Mesendoderm (in vitro differentiated cells): ENCODE measurements around the gene ERP44. TPM values are rescaled to one million over a fixed set of nuclear protein-coding genes. Genes with fewer than 3 reads are reported as not detected.
A peak's percentile ranks its signal among the peaks of the same experiment; 100 is the strongest.
"Not testable (repeated sequence)": the region's sequence is repeated elsewhere in the genome, so short reads cannot be mapped to it uniquely, and the experiment has no call there.

Experiments
- DNase-seq: peaks from one replicate; pipeline ENCODE4 v3.0.0; 2013
- H2AK5ac ChIP-seq: 2 replicates; pipeline ENCODE4 v1.6.1; 2013; ENCODE audit warnings: low read length, inconsistent platforms
- H2BK120ac ChIP-seq: 2 replicates; pipeline ENCODE4 v1.6.1; 2013; ENCODE audit warnings: low read depth, mild to moderate bottlenecking, low read length, moderate library complexity, mixed read lengths
- H2BK15ac ChIP-seq: replicated peaks from 2 replicates; pipeline ENCODE4 v1.6.1; 2013; ENCODE audit warnings: low read depth, mild to moderate bottlenecking, moderate library complexity
- H2BK5ac ChIP-seq: 2 replicates; pipeline ENCODE4 v1.6.1; 2013; ENCODE audit warnings: low read length, inconsistent platforms
- H3K18ac ChIP-seq: 2 replicates; pipeline ENCODE4 v1.6.1; 2013; ENCODE audit warnings: mild to moderate bottlenecking, low read length, mixed read lengths
- H3K23ac ChIP-seq: one replicate; pipeline ENCODE4 v1.6.1; 2013; ENCODE audit warnings: low read length
- H3K27ac ChIP-seq: 2 replicates; pipeline ENCODE4 v1.5.1; 2013; ENCODE audit warnings: low read depth, mild to moderate bottlenecking, inconsistent platforms, low read length, moderate library complexity
- H3K27me3 ChIP-seq: 2 replicates; pipeline ENCODE4 v1.6.1; 2013; ENCODE audit warnings: low read length, control low read depth, mild to moderate bottlenecking, inconsistent platforms; ENCODE audit not compliant: insufficient read depth, poor library complexity
- H3K36me3 ChIP-seq: 2 replicates; pipeline ENCODE4 v1.6.1; 2013; ENCODE audit warnings: low read length, inconsistent platforms; ENCODE audit not compliant: control insufficient read depth, insufficient read depth
- H3K4ac ChIP-seq: one replicate; pipeline ENCODE4 v1.6.1; 2013; ENCODE audit warnings: low read depth, mild to moderate bottlenecking, low read length, moderate library complexity
- H3K4me1 ChIP-seq: 2 replicates; pipeline ENCODE4 v1.6.1; 2013; ENCODE audit warnings: low read depth, low read length, inconsistent platforms; ENCODE audit not compliant: control insufficient read depth
- H3K4me2 ChIP-seq: 2 replicates; pipeline ENCODE4 v1.6.1; 2013; ENCODE audit warnings: low read length
- H3K4me3 ChIP-seq: 2 replicates; pipeline ENCODE4 v1.5.1; 2013; ENCODE audit warnings: mild to moderate bottlenecking, low read length
- H3K56ac ChIP-seq: one replicate; pipeline ENCODE4 v1.6.1; 2013; ENCODE audit warnings: low read length
- H3K79me1 ChIP-seq: 2 replicates; pipeline ENCODE4 v1.6.1; 2013; ENCODE audit warnings: low read length, inconsistent platforms
- H3K79me2 ChIP-seq: 2 replicates; pipeline ENCODE4 v1.6.1; 2013; ENCODE audit warnings: mild to moderate bottlenecking, low read length; ENCODE audit not compliant: control insufficient read depth, insufficient read depth
- H3K9ac ChIP-seq: 2 replicates; pipeline ENCODE4 v1.6.1; 2013; ENCODE audit warnings: low read length, inconsistent platforms
- H4K5ac ChIP-seq: one replicate; pipeline ENCODE4 v1.6.1; 2013; ENCODE audit warnings: low read length
- H4K8ac ChIP-seq: one replicate; pipeline ENCODE4 v1.6.1; 2013; ENCODE audit warnings: low read depth, mild to moderate bottlenecking, control low read depth, low read length, moderate library complexity
- WGBS: extraction: QIAGEN DNeasy Blood & Tissue Kit; methylation state at CpG from one replicate; pipeline ENCODE4 v1.1.7; 2013; ENCODE audit warnings: low lambda C conversion rate, missing lambda C conversion rate; ENCODE audit not compliant: insufficient coverage; ENCODE audit errors: extremely low coverage; 5-methylcytosine and 5-hydroxymethylcytosine counted together
- polyA plus RNA-seq, 2 experiments: library from polyadenylated mRNA; stranded (reverse); fragments of 200-250 nt; gene quantifications; one replicate each; pipeline ENCODE4 v1.2.3, GENCODE V29; 2013

Gene ERP44
- 16.0 TPM for polyA plus RNA-seq (2013, experiment 1 of 2)
- 15.7 TPM for polyA plus RNA-seq (2013, experiment 2 of 2)

- H2BK15ac ChIP-seq, result no peak within 1 kb of the TSS
- H3K18ac ChIP-seq, result peak within 1 kb of the TSS; percentile 29
- no peak within 1 kb of the TSS for H3K27ac ChIP-seq
- no peak within 1 kb of the TSS for H2BK120ac ChIP-seq
- no peak within 1 kb of the TSS for H4K8ac ChIP-seq
- no peak within 1 kb of the TSS for H2AK5ac ChIP-seq
- peak within 1 kb of the TSS; percentile 89 for H3K9ac ChIP-seq
- no peak within 1 kb of the TSS for H2BK5ac ChIP-seq
- H3K56ac ChIP-seq, result peak within 1 kb of the TSS; percentile 92
- no peaks in the 10 kb centered on the region for H3K36me3 ChIP-seq
- peaks cover 7% of the 10 kb centered on the region for H3K79me1 ChIP-seq
- peaks cover 6% of the 10 kb centered on the region for H3K79me2 ChIP-seq
- H3K4me1 ChIP-seq, result peaks cover 4% of the 10 kb centered on the region
- H3K4me3 ChIP-seq, result peak within 1 kb of the TSS; percentile 97
- peak; percentile 100 for DNase-seq
- no peak within 1 kb of the TSS for H4K5ac ChIP-seq
- peak within 1 kb of the TSS; percentile 62 for H3K4ac ChIP-seq
- no peak within 1 kb of the TSS for H3K23ac ChIP-seq
- H3K4me2 ChIP-seq, result peak within 1 kb of the TSS; percentile 99
- no CpG with 5 or more reads among the region's 54 CpGs for whole genome bisulfite sequencing
- H3K27me3 ChIP-seq, result no peaks in the 10 kb centered on the region
Measured at GRCh38 chr9:100098887-100099721, at the start of gene ERP44, which contains the start of gene INVS. Gene ERP44, minus strand, starts transcription at chr9:100099000. Its CDS starts 160 bp downstream, at chr9:100098840. Gene INVS, plus strand, starts transcription at chr9:100099243. Its CDS starts 5,279 bp downstream, at chr9:100104522.

DNA sequence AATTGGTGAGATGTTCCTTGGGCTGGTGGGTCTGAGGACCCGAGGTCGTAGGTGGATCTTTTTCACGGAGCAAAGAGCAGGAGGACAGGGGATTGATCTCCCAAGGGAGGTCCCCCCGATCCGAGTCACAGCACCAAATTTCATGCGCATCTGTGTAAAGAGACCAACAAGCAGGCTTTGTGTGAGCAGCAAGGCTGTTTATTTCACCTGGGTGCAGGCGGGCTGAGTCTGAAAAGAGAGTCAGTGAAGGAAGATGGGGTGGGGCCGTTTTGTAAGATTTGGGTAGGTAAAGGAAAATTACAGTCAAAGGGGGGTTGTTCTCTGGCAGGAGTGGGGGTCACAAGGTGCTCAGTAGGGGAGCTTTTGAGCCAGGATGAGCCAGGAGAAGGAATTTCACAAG lies 47.2 kb upstream of the ERP44 start:
- not testable (repeated sequence) for H2BK120ac ChIP-seq, H3K27me3 ChIP-seq, H3K23ac ChIP-seq, H3K79me1 ChIP-seq, H2AK5ac ChIP-seq, H3K36me3 ChIP-seq, H3K4me1 ChIP-seq, H3K4me3 ChIP-seq, H2BK5ac ChIP-seq, H4K5ac ChIP-seq, H2BK15ac ChIP-seq, H3K4me2 ChIP-seq
- Histone ChIP-seq H3K18ac (peak overlapping the region; percentile 88), H3K4ac (peak overlapping the region; percentile 36), H3K56ac (peak overlapping the region; percentile 85), H4K8ac (peak overlapping the region; percentile 56), H3K79me2 (peaks cover 14% of the 10 kb centered on the region), H3K9ac (peak overlapping the region; percentile 71), H3K27ac (peak overlapping the region; percentile 37)
- no CpG with 5 or more reads among the region's 8 CpGs for WGBS
- peak; percentile 42 for DNase-seq

GRCh38 chr9:100145167-100145934 lies 46.6 kb upstream of the ERP44 start:
- H3K4me1 ChIP-seq, DNase-seq, H2BK5ac ChIP-seq, H3K4me2 ChIP-seq, H3K36me3 ChIP-seq, H2AK5ac ChIP-seq, H3K27me3 ChIP-seq, H3K79me1 ChIP-seq, H4K5ac ChIP-seq, H2BK15ac ChIP-seq, H3K23ac ChIP-seq: not testable (repeated sequence)
- H3K79me2 ChIP-seq, result peaks cover 14% of the 10 kb centered on the region
- peak overlapping the region; percentile 17 for H3K4me3 ChIP-seq
- H3K9ac ChIP-seq, result peak overlapping the region; percentile 71
- peak overlapping the region; percentile 10 for H2BK120ac ChIP-seq
- peak overlapping the region; percentile 60 for H3K27ac ChIP-seq
- peak overlapping the region; percentile 85 for H3K56ac ChIP-seq
- peak overlapping the region; percentile 88 for H3K18ac ChIP-seq
- H4K8ac ChIP-seq, result peak overlapping the region; percentile 81
- no CpG with 5 or more reads among the region's 15 CpGs for WGBS
- peak overlapping the region; percentile 62 for H3K4ac ChIP-seq

DNA sequence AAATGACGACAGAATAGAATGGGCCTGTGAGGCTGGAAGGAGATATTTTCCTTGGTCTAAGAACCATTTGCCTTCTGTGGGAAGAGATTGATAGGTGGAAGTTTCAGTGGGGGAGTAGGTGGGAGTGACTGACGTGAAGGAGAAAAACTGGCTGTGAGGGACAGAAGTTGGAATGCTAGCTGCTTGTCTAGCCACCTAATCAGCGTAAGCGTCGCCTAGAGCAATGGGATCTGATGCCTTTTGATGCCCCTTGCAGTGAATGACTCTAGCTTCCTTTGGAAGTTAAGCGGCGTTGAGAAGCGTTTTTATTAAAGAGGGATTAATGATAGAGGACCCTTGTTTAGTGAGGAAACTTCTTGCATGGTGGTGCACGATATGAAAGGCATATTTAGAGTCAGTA lies 43.1 kb upstream of the ERP44 start:
- H3K4ac ChIP-seq, H4K8ac ChIP-seq, H3K4me2 ChIP-seq, H3K27me3 ChIP-seq, H2BK15ac ChIP-seq, H4K5ac ChIP-seq, H3K79me1 ChIP-seq, H3K9ac ChIP-seq, H2BK120ac ChIP-seq, H2BK5ac ChIP-seq, H3K23ac ChIP-seq, H2AK5ac ChIP-seq, H3K4me3 ChIP-seq, H3K36me3 ChIP-seq, H3K4me1 ChIP-seq, H3K18ac ChIP-seq: not testable (repeated sequence)
- DNase-seq, result peak; percentile 62
- H3K27ac ChIP-seq, result peak overlapping the region; percentile 12
- peaks cover 14% of the 10 kb centered on the region for H3K79me2 ChIP-seq
- WGBS, result no CpG with 5 or more reads among the region's 9 CpGs
- H3K56ac ChIP-seq, result peak overlapping the region; percentile 34

DNA sequence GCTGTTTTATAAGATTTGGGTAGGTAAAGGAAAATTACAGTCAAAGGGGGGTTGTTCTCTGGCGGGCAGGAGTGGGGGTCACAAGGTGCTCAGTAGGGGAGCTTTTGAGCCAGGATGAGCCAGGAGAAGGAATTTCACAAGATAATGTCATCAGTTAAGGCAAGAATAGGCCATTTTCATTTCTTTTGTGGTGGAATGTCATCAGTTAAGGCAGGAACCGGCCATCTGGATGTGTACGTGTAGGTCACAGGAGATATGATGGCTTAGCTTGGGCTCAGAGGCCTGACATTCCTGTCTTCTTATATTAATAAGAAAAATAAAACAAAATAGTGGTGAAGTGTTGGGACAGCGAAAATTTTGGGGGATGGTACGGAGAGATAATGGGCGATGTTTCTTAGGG lies 41.5 kb upstream of the ERP44 start:
- peak overlapping the region; percentile 85 for H3K56ac ChIP-seq
- H3K79me2 ChIP-seq, result peaks cover 10% of the 10 kb centered on the region
- not testable (repeated sequence) for H2AK5ac ChIP-seq, H2BK15ac ChIP-seq, H3K4me3 ChIP-seq, H4K8ac ChIP-seq, H3K4me2 ChIP-seq, H3K23ac ChIP-seq, H2BK120ac ChIP-seq, H3K36me3 ChIP-seq, H3K9ac ChIP-seq, H4K5ac ChIP-seq, H3K4me1 ChIP-seq, H3K27me3 ChIP-seq, H3K79me1 ChIP-seq, H3K4ac ChIP-seq
- peak overlapping the region; percentile 71 for H3K18ac ChIP-seq
- H2BK5ac ChIP-seq, result peak overlapping the region; percentile 76
- no CpG with 5 or more reads among the region's 6 CpGs for WGBS
- peak overlapping the region; percentile 81 for H3K27ac ChIP-seq
- DNase-seq, result peak; percentile 50
